GM21447 (cell line): ENCODE measurements around the gene C10orf71.

Experiments
- ATAC-seq: cut with Tn5 transposase; IDR thresholded peaks from one replicate; pipeline ENCODE4 v1.9.1; 2021; ENCODE audit not compliant: unreplicated experiment

Gene C10orf71

GRCh38 chr10:49293208-49293603 lies 5.8 kb upstream of the C10orf71 start:
- ATAC-seq = no peak

DNA sequence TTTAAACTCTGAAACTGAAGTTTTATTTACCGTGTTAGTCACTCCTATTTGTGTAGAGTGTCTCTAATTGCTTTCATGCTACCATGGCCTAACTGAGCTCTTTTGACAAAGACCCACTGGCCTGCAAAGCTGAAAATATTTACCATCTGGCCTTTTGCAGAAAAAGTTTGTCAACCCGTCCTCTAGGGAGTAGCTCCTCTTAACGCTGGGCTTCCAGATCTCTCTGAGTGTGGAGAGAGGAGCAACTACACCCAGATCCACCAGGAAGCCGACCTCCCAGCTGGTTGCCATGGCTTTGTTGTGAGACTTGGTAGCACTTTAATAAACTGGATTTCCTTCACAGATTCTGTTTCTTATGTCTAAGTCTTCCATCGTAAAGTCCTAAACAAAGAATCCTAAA lies 4.2 kb upstream of the C10orf71 start:
- no peak for ATAC-seq

GRCh38 chr10:49295297-49295696 lies 3.7 kb upstream of the C10orf71 start:
- ATAC-seq = no peak

GRCh38 chr10:49296382-49296781 lies 2.6 kb upstream of the C10orf71 start:
- ATAC-seq = no peak

DNA sequence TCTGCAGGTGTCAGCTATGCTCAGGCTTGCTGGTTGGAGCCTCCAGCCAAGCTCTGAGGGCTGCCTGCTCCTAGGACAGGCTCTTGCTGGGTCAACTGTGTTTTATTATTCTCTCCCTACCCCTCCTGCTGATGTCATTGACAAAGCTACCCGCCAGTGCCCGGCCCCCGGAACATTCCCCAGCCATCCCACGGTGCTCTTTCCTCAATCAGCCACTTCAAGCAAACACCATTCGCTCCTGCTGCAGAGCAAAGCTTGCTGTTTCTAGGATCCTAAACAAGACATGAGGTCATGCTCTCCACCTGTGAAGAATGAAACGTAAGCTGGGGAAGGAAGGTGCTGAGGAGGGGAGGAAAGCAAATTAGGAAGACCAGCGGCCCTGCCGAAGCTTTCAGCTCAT lies 2.1 kb upstream of the C10orf71 start:
- ATAC-seq = no peak

- ATAC-seq = no peak
Measured at GRCh38 chr10:49297818-49298670, 926 bp upstream of the C10orf71 start.

DNA sequence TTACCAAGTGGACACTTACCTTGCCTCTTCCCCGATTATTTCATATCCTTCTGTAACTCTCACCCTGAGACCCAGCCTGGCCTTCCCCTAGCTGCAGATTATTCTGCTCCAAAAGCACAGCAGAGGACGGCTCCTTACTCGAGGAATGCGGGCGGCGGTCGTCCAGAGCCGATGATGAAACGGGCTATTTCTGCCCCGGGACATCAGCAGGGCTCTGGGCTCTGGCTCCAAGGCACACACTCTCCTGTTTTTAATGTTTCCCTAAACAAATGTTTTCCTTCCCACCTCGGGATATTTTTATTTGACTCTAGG lies 343 bp upstream of the C10orf71 start:
- no peak for ATAC-seq

- ATAC-seq = peak; percentile 62
Measured at GRCh38 chr10:49299816-49300139, 808 bp downstream of the C10orf71 start.

DNA sequence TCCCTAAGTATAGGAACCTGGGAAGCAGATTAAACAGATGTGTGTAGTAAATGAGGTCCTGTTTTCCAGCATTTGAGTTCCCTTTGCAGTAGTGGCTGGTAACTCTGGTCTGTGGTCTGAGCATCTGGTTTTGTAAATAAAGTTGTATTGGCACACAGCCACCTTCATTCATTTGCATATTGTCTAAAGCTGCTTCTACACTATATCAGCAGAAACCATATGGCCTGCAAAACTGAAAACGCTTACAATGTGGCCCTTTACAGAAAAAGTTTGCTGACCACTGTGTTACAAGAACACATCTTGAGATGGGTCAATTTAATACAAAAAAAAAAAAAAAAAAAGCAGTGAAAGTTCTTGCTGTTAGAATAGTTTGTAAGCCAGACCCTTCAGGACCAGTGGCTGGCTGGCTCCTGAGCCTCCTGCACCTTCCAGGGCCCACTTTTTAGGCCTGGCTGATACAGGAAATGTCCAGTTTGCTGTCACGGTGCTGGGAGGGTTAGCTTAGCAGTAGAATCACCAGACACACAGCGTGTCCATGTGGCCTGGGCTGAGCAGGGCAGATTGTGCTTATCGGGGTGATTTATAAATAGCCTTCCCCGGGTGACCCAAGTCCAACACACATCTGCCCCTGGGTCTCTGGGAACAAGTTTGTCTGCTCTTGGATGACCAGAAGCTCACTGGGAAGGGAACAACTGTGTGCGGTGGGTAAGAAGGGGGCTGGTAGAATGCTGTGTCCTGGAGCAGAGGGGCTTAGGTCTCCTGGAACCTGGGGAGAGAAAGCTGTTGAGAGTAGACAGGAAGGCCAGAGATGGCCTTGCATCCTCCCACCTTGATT lies 1.4 kb downstream of the C10orf71 start:
- ATAC-seq = peak; percentile 87

GRCh38 chr10:49301302-49301701 lies 2.3 kb downstream of the C10orf71 start:
- ATAC-seq = no peak

- no peak for ATAC-seq
Measured at GRCh38 chr10:49302088-49302487, 3.1 kb downstream of the C10orf71 start.

GRCh38 chr10:49303711-49304110 lies 4.7 kb downstream of the C10orf71 start:
- no peak for ATAC-seq

DNA sequence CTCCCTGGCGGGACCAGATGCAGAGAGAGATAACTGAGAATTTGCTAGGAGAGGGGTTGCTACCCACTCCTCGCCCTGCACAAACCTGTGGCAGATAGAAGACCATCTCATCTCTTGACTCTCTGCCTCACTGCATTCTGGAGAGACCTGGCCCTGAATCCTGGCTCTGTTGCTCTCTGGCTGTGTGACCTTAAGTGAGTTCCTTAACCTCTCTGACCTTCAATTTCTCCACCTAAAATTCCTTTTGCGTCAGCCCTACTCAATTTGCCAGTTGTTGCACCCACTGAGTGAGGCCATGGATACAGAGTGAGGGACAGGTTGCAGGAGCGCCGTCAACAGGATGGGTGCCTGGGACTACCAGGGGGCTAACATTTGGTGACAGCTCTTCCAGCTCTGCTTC lies 5.2 kb downstream of the C10orf71 start:
- ATAC-seq = no peak

GRCh38 chr10:49307921-49308320 lies 9.0 kb downstream of the C10orf71 start:
- no peak for ATAC-seq

DNA sequence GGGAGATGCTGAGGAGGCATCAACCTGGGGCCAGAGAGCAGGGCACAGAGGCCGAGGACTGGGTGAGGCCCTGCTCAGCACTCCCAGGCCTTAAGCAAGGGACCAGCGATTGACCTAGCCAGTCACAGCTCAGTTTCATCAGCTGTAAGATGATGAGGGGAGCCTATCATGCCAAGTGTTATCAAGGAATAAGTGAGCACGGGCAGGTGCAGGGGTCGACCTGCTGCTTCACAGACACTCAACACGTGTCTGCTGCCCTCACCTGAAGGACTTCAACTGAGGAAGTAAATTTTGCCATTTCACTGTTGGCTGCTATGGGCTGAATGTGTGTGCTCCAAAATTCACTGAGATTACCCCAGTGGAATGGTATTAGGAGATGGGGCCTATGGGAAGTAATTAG lies 9.9 kb downstream of the C10orf71 start:
- ATAC-seq = no peak

GRCh38 chr10:49309691-49310411 lies 10.9 kb downstream of the C10orf71 start:
- ATAC-seq = peak; percentile 70

DNA sequence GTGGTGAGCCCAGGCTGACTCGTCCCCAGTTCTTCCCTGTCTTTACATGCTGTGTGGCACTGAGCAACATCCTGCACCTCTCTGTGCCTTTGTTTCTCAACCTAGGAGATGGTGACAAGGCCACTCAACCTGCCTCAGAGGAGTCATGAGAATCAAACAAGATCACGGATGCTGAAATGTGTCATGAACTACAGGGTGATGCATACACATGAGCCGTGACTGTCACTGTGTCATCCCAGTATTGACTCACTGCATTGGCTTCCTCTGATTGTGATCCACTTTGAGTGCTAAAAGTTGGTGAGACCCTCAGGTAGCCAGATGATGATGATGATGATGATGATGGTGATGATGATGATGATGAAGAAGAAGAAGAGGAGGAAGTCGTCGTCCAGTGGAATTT lies 11.5 kb downstream of the C10orf71 start:
- peak; percentile 7 for ATAC-seq

DNA sequence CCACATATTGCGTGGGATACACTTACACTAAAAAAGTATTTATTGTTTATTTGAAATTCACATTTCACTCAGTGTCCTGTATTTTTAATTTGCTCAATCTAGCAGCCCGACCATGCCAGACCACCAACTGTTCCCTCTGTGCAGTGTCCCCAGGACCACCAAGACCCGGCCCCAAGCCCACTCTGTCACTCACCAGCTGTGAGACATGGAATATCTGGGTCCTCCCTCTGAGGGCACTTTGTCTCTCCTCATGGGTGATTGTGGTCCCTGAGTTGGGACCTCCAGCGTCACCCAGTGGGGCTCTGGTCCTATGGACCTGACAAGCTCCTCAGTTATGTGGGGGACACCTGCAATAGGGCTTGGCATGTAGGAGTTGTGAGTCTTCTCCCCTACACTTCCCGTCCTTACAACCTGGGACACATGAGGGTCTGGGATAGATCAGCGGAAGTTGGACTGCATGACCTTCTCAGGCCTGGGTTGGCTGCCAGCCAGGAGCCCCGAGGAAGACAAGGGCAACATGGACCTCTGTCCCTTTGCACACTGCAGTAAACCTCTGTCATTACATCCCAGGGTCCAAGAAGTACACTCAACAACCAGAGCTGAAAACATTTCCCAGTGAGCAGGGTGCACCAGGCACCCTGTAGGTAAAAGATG lies 12.1 kb downstream of the C10orf71 start:
- no peak for ATAC-seq

DNA sequence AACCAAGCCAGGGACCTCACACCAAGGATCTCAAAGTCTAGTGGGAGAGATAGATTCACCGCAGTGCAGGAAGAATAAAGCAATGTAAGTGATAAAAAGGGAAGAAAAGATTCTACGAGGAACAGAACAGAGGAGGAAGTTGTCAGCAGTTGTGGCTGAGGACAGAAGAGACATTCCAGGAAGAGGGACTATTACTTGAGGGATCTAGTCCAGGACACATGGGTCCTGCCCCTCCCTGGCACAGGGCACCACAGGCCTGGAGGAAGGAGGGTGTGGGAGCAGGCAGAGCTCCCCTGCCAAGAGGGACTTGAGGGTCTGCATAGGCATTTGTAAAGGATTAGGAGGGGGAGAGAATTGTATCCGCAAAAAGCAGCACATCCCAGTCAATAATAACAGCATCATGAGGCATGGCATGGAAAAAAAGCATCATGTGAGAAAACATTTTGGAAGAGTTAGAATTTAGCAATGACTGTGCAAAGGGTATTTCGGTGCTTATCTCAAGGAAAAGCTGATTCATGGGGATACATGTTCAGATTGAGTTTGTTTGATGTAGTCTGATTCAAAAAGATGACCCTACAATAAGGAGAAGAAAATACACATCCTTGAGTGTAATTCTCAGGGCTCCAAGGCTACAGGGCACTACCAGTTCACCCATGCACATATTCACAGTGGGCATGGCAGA lies 12.7 kb downstream of the C10orf71 start:
- ATAC-seq = no peak

- no peak for ATAC-seq
Measured at GRCh38 chr10:49312246-49312869, 13.4 kb downstream of the C10orf71 start.
